GM12865 (cell line): Measurements from ENCODE around the gene SAP25.
"Not testable (repeated sequence)": the region's sequence is repeated elsewhere in the genome, so short reads cannot be mapped to it uniquely, and the experiment has no call there.

Experiments used
- DNase-seq: peaks from one replicate; pipeline ENCODE4 v3.0.0; 2010; ENCODE audit warnings: low read depth
- H3K4me3 ChIP-seq: 2 replicates; pipeline ENCODE4 v1.5.1; 2011; ENCODE audit warnings: mild to moderate bottlenecking, low read depth, low read length, control low read depth
- CTCF ChIP-seq: IDR thresholded peaks from 2 replicates; pipeline ENCODE4 v1.5.1; 2011; ENCODE audit warnings: low read length, control low read depth, low read depth, inconsistent platforms; ENCODE audit not compliant: insufficient read depth; ENCODE audit errors: missing control alignments

The SAP25 gene

GRCh38 chr7:100538654-100539435 lies 34.9 kb downstream of the SAP25 start, which contains the start of gene AGFG2:
Gene AGFG2 (plus strand): TSS chr7:100539203. CDS start chr7:100539347, 144 bp downstream.
- DNase-seq, result peak; percentile 100
- TF ChIP-seq CTCF, result no peak
- peak within 1 kb of the TSS; percentile 87 for H3K4me3 ChIP-seq

DNA sequence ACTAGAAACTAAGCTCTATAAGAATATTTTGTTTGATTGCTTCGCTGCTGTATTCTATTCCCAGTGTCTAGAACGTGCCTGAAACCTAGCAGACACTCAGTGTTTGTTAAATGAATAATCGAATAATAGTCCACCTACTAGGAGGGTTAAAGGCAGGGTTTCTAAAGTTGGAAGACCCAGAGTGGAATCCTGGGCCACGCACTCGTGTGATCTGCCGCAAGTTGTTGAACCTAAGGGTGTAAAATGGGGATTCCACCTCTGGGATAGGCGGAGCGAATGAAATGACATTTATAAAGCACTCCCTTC lies 35.4 kb downstream of the SAP25 start:
- no peak for DNase-seq
- TF ChIP-seq CTCF, result no peak
- H3K4me3 ChIP-seq, result peak overlapping the region; percentile 87

- not testable (repeated sequence) for H3K4me3 ChIP-seq, DNase-seq
Observed at GRCh38 chr7:100536695-100537094, 37.0 kb downstream of the SAP25 start.

- not testable (repeated sequence) for DNase-seq
Observed at GRCh38 chr7:100535982-100536381, 37.7 kb downstream of the SAP25 start.

GRCh38 chr7:100532165-100533022 lies 41.3 kb downstream of the SAP25 start:
- DNase-seq, result no peak
- no peak for TF ChIP-seq CTCF
- H3K4me3 ChIP-seq, result no peak overlapping the region

More at GRCh38 chr7:100535982-100536381, 37.7 kb downstream of the SAP25 start:
- not testable (repeated sequence) for H3K4me3 ChIP-seq

DNA sequence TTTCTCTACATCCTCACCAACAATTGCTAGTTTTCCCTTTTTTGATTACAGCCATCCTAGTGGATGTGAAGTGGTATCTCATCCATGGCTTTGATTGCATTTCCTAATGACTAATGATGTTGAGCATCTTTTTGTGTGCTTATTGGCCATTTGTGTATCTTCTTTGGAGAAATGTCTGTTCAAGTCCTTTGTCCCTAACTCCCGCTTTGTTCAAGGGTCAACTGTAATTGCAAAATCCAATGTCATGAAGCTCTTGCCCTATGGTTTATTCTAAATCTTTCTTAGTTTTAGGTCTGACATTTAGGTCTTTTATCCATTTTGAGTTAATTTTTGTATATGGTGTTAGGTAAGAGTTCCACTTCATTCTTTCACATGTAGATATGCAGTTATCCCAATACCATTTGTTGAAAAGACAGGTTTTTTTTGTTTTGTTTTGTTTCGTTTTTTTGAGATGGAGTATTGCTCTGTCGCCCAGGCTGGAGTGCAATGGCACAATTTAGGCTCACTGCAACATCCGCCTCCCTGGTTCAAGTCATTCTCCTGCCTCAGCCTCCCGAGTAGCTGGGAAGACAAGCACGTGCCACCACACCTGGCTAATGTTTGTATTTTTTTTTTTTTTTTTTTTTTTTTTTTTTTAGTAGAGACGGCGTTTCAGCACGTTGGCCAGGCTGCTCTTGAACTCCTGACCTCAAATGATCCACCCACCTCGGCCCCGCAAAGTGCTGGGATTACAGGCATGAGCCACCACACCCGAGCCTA lies 45.4 kb downstream of the SAP25 start:
- H3K4me3 ChIP-seq, DNase-seq: not testable (repeated sequence)

DNA sequence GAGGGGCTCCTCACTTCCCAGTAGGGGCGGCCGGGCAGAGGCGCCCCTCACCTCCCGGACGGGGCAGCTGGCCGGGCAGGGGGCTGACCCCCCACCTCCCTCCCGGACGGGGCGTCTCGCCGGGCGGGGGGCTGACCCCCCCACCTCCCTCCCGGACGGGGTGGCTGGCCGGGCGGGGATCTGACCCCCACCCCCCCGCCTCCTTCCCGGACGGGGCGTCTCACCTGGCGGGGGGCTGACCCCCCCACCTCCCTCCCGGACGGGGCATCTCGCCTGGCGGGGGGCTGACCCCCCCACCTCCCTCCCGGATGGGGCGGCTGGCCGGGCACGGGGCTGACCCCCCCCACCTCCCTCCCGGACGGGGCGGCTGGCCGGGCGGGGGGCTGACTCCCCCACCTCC lies 50.5 kb downstream of the SAP25 start:
- not testable (repeated sequence) for DNase-seq, H3K4me3 ChIP-seq
